ENCODE measurements around the gene GGCT. TPM values are rescaled to one million over a fixed set of nuclear protein-coding genes. Genes with fewer than 3 reads are reported as not detected.

GGCT gene
- total and polyA plus RNA-seq, 3 experiments from 2014 or later = 25.1 to 73.1 (median 69.3) TPM

GRCh38 chr7:30505174-30505697 is 607 bp upstream of the GGCT start:
- Histone ChIP-seq H3K36me3 (ENCODE audit: insufficient read depth, low read length) (no peaks in the 10 kb centered on the region), H3K9me3 (ENCODE audit: low read length) (no peaks in the 10 kb centered on the region), H3K27me3 (ENCODE audit: insufficient read depth, low read length, poor library complexity, severe bottlenecking) (no peaks in the 10 kb centered on the region), H3K27ac (ENCODE audit: low read depth, low read length) (peak overlapping the region; percentile 53), H3K4me1 (ENCODE audit: insufficient read depth, low read length) (peaks cover 17% of the 10 kb centered on the region), H3K4me3 (ENCODE audit: low read length) (peak overlapping the region; percentile 85)
- ChIA-PET POLR2A (no interaction called here), CTCF (interaction anchor here (0.9 kb wide), 2 partner anchors 59 to 233 kb away, joined by 3 read pairs; no protein-coding TSS in a partner anchor)
- H3K36me3 Mint-ChIP-seq = peaks cover 0 to 12% (median 0%) of the 10 kb centered on the region in 3 donors
- H3K4me3 Mint-ChIP-seq = peak overlapping the region; percentile 88 to 99 (median 91)
- H3K4me1 Mint-ChIP-seq = peaks cover 34 to 53% (median 35%) of the 10 kb centered on the region in 3 donors
- peak overlapping the region; percentile 9 to 95 (median 90) for H3K27ac Mint-ChIP-seq
- DNase-seq = no peak
- peaks cover 0 to 2% of the 10 kb centered on the region in 2 donors for H3K27me3 Mint-ChIP-seq
- no peaks in the 10 kb centered on the region for H3K9me3 Mint-ChIP-seq

GRCh38 chr7:30503274-30504212 is 1.1 kb downstream of the GGCT start:
- Mint-ChIP-seq H3K4me1 (peaks cover 35 to 59% (median 39%) of the 10 kb centered on the region in 3 donors), H3K27me3 (peaks cover 0 to 2% of the 10 kb centered on the region in 2 donors), H3K36me3 (peaks cover 0 to 22% (median 2%) of the 10 kb centered on the region in 3 donors), H3K4me3 (peak overlapping the region; percentile 88 to 99 (median 91)), H3K9me3 (no peaks in the 10 kb centered on the region), H3K27ac (peak overlapping the region; percentile 1 to 93 (median 90))
- peaks cover 17% of the 10 kb centered on the region for H3K4me1 ChIP-seq (ENCODE audit: insufficient read depth, low read length)
- peak overlapping the region; percentile 66 for H3K27ac ChIP-seq (ENCODE audit: low read depth, low read length)
- no peak for DNase-seq
- H3K27me3 ChIP-seq (ENCODE audit: insufficient read depth, low read length, poor library complexity, severe bottlenecking) = no peaks in the 10 kb centered on the region
- POLR2A ChIA-PET = interaction anchor here (0.6 kb wide), 1 partner anchor 24 kb away, joined by 5 read pairs; no protein-coding TSS in a partner anchor
- peak overlapping the region; percentile 85 for H3K4me3 ChIP-seq (ENCODE audit: low read length)
- H3K9me3 ChIP-seq (ENCODE audit: low read length) = no peaks in the 10 kb centered on the region
- H3K36me3 ChIP-seq (ENCODE audit: insufficient read depth, low read length) = no peaks in the 10 kb centered on the region
- CTCF ChIA-PET = interaction anchor here (0.8 to 1.0 kb wide), 2 partner anchors 10 to 236 kb away, joined by 3 read pairs; no protein-coding TSS in a partner anchor

- H3K36me3 Mint-ChIP-seq = peaks cover 0 to 25% (median 2%) of the 10 kb centered on the region in 3 donors
- H3K4me3 ChIP-seq (ENCODE audit: low read length) = no peak overlapping the region
These were observed 2.0 kb downstream of the GGCT start for GRCh38 chr7:30502470-30503251.

GRCh38 chr7:30501264-30501663 is 3.4 kb downstream of the GGCT start:
- Histone ChIP-seq H3K36me3 (ENCODE audit: insufficient read depth, low read length) (peaks cover 2% of the 10 kb centered on the region), H3K9me3 (ENCODE audit: low read length) (no peaks in the 10 kb centered on the region), H3K27me3 (ENCODE audit: insufficient read depth, low read length, poor library complexity, severe bottlenecking) (no peaks in the 10 kb centered on the region), H3K4me3 (ENCODE audit: low read length) (no peak overlapping the region), H3K27ac (ENCODE audit: low read depth, low read length) (no peak overlapping the region), H3K4me1 (ENCODE audit: insufficient read depth, low read length) (peaks cover 17% of the 10 kb centered on the region)
- no peaks in the 10 kb centered on the region for H3K9me3 Mint-ChIP-seq
- no peak for DNase-seq
- H3K36me3 Mint-ChIP-seq = peaks cover 9 to 35% (median 11%) of the 10 kb centered on the region in 3 donors
- CTCF ChIA-PET = no interaction called here
- H3K4me3 Mint-ChIP-seq = peak overlapping the region in 1 of 7 donors; percentile 46
- peak overlapping the region in 1 of 8 donors; percentile 32 for H3K27ac Mint-ChIP-seq
- peaks cover 0 to 2% of the 10 kb centered on the region in 2 donors for H3K27me3 Mint-ChIP-seq
- H3K4me1 Mint-ChIP-seq = peaks cover 35 to 59% (median 39%) of the 10 kb centered on the region in 3 donors
- POLR2A ChIA-PET = no interaction called here

More at GRCh38 chr7:30502470-30503251, 2.0 kb downstream of the GGCT start:
- Histone ChIP-seq H3K36me3 (ENCODE audit: insufficient read depth, low read length) (no peaks in the 10 kb centered on the region), H3K27me3 (ENCODE audit: insufficient read depth, low read length, poor library complexity, severe bottlenecking) (no peaks in the 10 kb centered on the region), H3K27ac (ENCODE audit: low read depth, low read length) (no peak overlapping the region), H3K4me1 (ENCODE audit: insufficient read depth, low read length) (peaks cover 17% of the 10 kb centered on the region), H3K9me3 (ENCODE audit: low read length) (no peaks in the 10 kb centered on the region)
- Mint-ChIP-seq H3K27me3 (peaks cover 0 to 2% of the 10 kb centered on the region in 2 donors), H3K4me1 (peaks cover 35 to 59% (median 39%) of the 10 kb centered on the region in 3 donors), H3K27ac (peak overlapping the region in 3 of 8 donors; percentile 37 to 58 (median 49)), H3K4me3 (peak overlapping the region in 5 of 7 donors; percentile 1 to 92 (median 88)), H3K9me3 (no peaks in the 10 kb centered on the region)
- ChIA-PET CTCF (no interaction called here), POLR2A (interaction anchor here (0.6 kb wide), 1 partner anchor 23 kb away, joined by 5 read pairs; no protein-coding TSS in a partner anchor)
- no peak for DNase-seq

GRCh38 chr7:30493228-30493627 is 11.4 kb downstream of the GGCT start:
- Histone ChIP-seq H3K27me3 (ENCODE audit: insufficient read depth, low read length, poor library complexity, severe bottlenecking) (no peaks in the 10 kb centered on the region), H3K9me3 (ENCODE audit: low read length) (no peaks in the 10 kb centered on the region), H3K36me3 (ENCODE audit: insufficient read depth, low read length) (peaks cover 3% of the 10 kb centered on the region), H3K4me3 (ENCODE audit: low read length) (no peak overlapping the region), H3K4me1 (ENCODE audit: insufficient read depth, low read length) (no peaks in the 10 kb centered on the region), H3K27ac (ENCODE audit: low read depth, low read length) (no peak overlapping the region)
- POLR2A ChIA-PET = no interaction called here
- Mint-ChIP-seq H3K27me3 (peaks cover 0 to 5% of the 10 kb centered on the region in 2 donors), H3K27ac (no peak overlapping the region), H3K9me3 (peaks cover 9 to 20% (median 18%) of the 10 kb centered on the region in 5 donors), H3K4me3 (no peak overlapping the region), H3K36me3 (peaks cover 17 to 37% (median 19%) of the 10 kb centered on the region in 3 donors), H3K4me1 (no peaks in the 10 kb centered on the region)
- no peak for DNase-seq
- CTCF ChIA-PET = no interaction called here

- peaks cover 9 to 20% (median 18%) of the 10 kb centered on the region in 5 donors for H3K9me3 Mint-ChIP-seq
- H3K9me3 ChIP-seq (ENCODE audit: low read length) = no peaks in the 10 kb centered on the region
- no peaks in the 10 kb centered on the region for H3K4me1 ChIP-seq (ENCODE audit: insufficient read depth, low read length)
- no peak overlapping the region for H3K4me3 Mint-ChIP-seq
- H3K4me3 ChIP-seq (ENCODE audit: low read length) = no peak overlapping the region
- DNase-seq = no peak
- H3K27me3 Mint-ChIP-seq = peaks cover 0 to 5% of the 10 kb centered on the region in 2 donors
- POLR2A ChIA-PET = no interaction called here
- H3K27me3 ChIP-seq (ENCODE audit: insufficient read depth, low read length, poor library complexity, severe bottlenecking) = no peaks in the 10 kb centered on the region
- peaks cover 9 to 30% (median 10%) of the 10 kb centered on the region in 3 donors for H3K36me3 Mint-ChIP-seq
- peaks cover 2% of the 10 kb centered on the region for H3K36me3 ChIP-seq (ENCODE audit: insufficient read depth, low read length)
- H3K4me1 Mint-ChIP-seq = no peaks in the 10 kb centered on the region
- no peak overlapping the region for H3K27ac ChIP-seq (ENCODE audit: low read depth, low read length)
- CTCF ChIA-PET = no interaction called here
- no peak overlapping the region for H3K27ac Mint-ChIP-seq
These were observed 13.2 kb downstream of the GGCT start for GRCh38 chr7:30491417-30491816.

- ChIA-PET CTCF (no interaction called here), POLR2A (no interaction called here)
- Histone ChIP-seq H3K27me3 (ENCODE audit: insufficient read depth, low read length, poor library complexity, severe bottlenecking) (no peaks in the 10 kb centered on the region), H3K9me3 (ENCODE audit: low read length) (no peaks in the 10 kb centered on the region), H3K4me3 (ENCODE audit: low read length) (no peak overlapping the region), H3K36me3 (ENCODE audit: insufficient read depth, low read length) (no peaks in the 10 kb centered on the region), H3K4me1 (ENCODE audit: insufficient read depth, low read length) (no peaks in the 10 kb centered on the region), H3K27ac (ENCODE audit: low read depth, low read length) (no peak overlapping the region)
- Mint-ChIP-seq H3K4me3 (no peak overlapping the region), H3K27me3 (peaks cover 0 to 3% of the 10 kb centered on the region in 2 donors), H3K27ac (no peak overlapping the region), H3K36me3 (peaks cover 0 to 12% (median 1%) of the 10 kb centered on the region in 3 donors), H3K4me1 (no peaks in the 10 kb centered on the region), H3K9me3 (peaks cover 9 to 16% (median 12%) of the 10 kb centered on the region in 5 donors)
- no peak for DNase-seq
These were observed 17.3 kb downstream of the GGCT start for GRCh38 chr7:30487371-30487770.
